ENCODE measurements around the gene KLF3.
"Not testable (repeated sequence)": the region's sequence is repeated elsewhere in the genome, so short reads cannot be mapped to it uniquely, and the experiment has no call there.

KLF3 gene

GRCh38 chr4:38663801-38664705 lies at the start of gene KLF3:
Gene KLF3 (plus strand): TSS chr4:38664199. CDS start chr4:38680626, 16,427 bp downstream.
- peak; percentile 85 for DNase-seq

GRCh38 chr4:38614231-38614630 lies 49.8 kb upstream of the KLF3 start:
- no peak for DNase-seq

GRCh38 chr4:38615847-38616246 lies 48.2 kb upstream of the KLF3 start:
- DNase-seq: no peak

- no peak for DNase-seq
Observed at GRCh38 chr4:38618505-38618904, 45.5 kb upstream of the KLF3 start.

- DNase-seq: no peak
Observed at GRCh38 chr4:38619316-38619715, 44.7 kb upstream of the KLF3 start.

- no peak for DNase-seq
Observed at GRCh38 chr4:38620065-38620464, 43.9 kb upstream of the KLF3 start.

GRCh38 chr4:38620527-38621027 lies 43.4 kb upstream of the KLF3 start:
- no peak for DNase-seq

- no peak for DNase-seq
Observed at GRCh38 chr4:38621028-38621684, 42.8 kb upstream of the KLF3 start.

- no peak for DNase-seq
Observed at GRCh38 chr4:38621831-38622230, 42.2 kb upstream of the KLF3 start.

- not testable (repeated sequence) for DNase-seq
Observed at GRCh38 chr4:38622340-38622739, 41.7 kb upstream of the KLF3 start.

- no peak for DNase-seq
Observed at GRCh38 chr4:38623260-38623659, 40.7 kb upstream of the KLF3 start.

- no peak for DNase-seq
Observed at GRCh38 chr4:38624311-38624710, 39.7 kb upstream of the KLF3 start.

GRCh38 chr4:38625508-38625907 lies 38.5 kb upstream of the KLF3 start:
- no peak for DNase-seq

GRCh38 chr4:38626901-38627444 lies 37.0 kb upstream of the KLF3 start:
- not testable (repeated sequence) for DNase-seq

- DNase-seq: no peak
Observed at GRCh38 chr4:38630519-38630918, 33.5 kb upstream of the KLF3 start.

- DNase-seq: no peak
Observed at GRCh38 chr4:38634047-38634759, 29.8 kb upstream of the KLF3 start.

GRCh38 chr4:38639242-38639641 lies 24.8 kb upstream of the KLF3 start:
- no peak for DNase-seq

- no peak for DNase-seq
Observed at GRCh38 chr4:38641811-38642210, 22.2 kb upstream of the KLF3 start.

- no peak for DNase-seq
Observed at GRCh38 chr4:38644201-38644600, 19.8 kb upstream of the KLF3 start.

GRCh38 chr4:38647101-38647819 lies 16.7 kb upstream of the KLF3 start:
- DNase-seq: no peak

- no peak for DNase-seq
Observed at GRCh38 chr4:38650133-38650532, 13.9 kb upstream of the KLF3 start.

- no peak for DNase-seq
Observed at GRCh38 chr4:38654273-38654672, 9.7 kb upstream of the KLF3 start.
